Tibial artery (tissue), 4 donors: Measurements from ENCODE around the gene COX5A.
A peak's percentile ranks its signal among the peaks of the same experiment; 100 is the strongest.

Source experiments
- DNase-seq, 2 donors: peaks; one replicate each; pipeline ENCODE4 v3.0.0-alpha.2; 2019
- H3K27ac ChIP-seq, 2 donors: fragments of 200-600 bp; sonication (generic) in 1 of 2; 1 replicate in 1 of 2; 2 replicates in 1 of 2; pipeline ENCODE4 v1.5.1; 2018 to 2019; ENCODE audit warnings: mild to moderate bottlenecking in 1 of 2
- H3K27me3 ChIP-seq, 2 donors: fragments of 200-600 bp; sonication (generic) in 1 of 2; one replicate each; pipeline versions ENCODE4 v1.5.1 to v1.6.0; 2016 to 2019
- H3K36me3 ChIP-seq, 3 donors: fragments of 200-600 bp; sonication (generic) in 2 of 3; one replicate each; pipeline ENCODE4 v1.5.1; 2016 to 2019; ENCODE audit warnings: mild to moderate bottlenecking in 2 of 3
- H3K4me1 ChIP-seq, 4 donors: fragments of 200-600 bp; sonication (generic) in 2 of 4; 1 replicate in 3 of 4; 2 replicates in 1 of 4; pipeline ENCODE4 v1.5.1; 2016 to 2019
- H3K4me3 ChIP-seq, 2 donors: fragments of 200-600 bp; sonication (generic) in 1 of 2; 1 replicate in 1 of 2; 2 replicates in 1 of 2; pipeline ENCODE4 v1.5.1; 2018 to 2019; ENCODE audit warnings: mild to moderate bottlenecking in 2 of 2
- H3K9me3 ChIP-seq, 3 donors: fragments of 200-600 bp; sonication (generic) in 1 of 3; one replicate each; pipeline ENCODE4 v1.5.1; 2016 to 2019
- intact Hi-C: fragments of 100-400 bp; cut with DNase I; formaldehyde crosslinking; loops from one replicate; pipeline ENCODE4 v1.15.0; 2023; ENCODE audit warnings: low total_unique reads
- TF ChIP-seq, protein P1 (sequence below), 2 experiments: fragments of 200-600 bp in 1 of 2; fragments of 450-650 bp in 1 of 2; IDR thresholded peaks; one replicate each; pipeline ENCODE4 v1.5.1; 2017 to 2019; ENCODE audit warnings: antibody characterized with exemption in 2 of 2, mild to moderate bottlenecking in 1 of 2, moderate library complexity in 1 of 2

Gene COX5A

DNA sequence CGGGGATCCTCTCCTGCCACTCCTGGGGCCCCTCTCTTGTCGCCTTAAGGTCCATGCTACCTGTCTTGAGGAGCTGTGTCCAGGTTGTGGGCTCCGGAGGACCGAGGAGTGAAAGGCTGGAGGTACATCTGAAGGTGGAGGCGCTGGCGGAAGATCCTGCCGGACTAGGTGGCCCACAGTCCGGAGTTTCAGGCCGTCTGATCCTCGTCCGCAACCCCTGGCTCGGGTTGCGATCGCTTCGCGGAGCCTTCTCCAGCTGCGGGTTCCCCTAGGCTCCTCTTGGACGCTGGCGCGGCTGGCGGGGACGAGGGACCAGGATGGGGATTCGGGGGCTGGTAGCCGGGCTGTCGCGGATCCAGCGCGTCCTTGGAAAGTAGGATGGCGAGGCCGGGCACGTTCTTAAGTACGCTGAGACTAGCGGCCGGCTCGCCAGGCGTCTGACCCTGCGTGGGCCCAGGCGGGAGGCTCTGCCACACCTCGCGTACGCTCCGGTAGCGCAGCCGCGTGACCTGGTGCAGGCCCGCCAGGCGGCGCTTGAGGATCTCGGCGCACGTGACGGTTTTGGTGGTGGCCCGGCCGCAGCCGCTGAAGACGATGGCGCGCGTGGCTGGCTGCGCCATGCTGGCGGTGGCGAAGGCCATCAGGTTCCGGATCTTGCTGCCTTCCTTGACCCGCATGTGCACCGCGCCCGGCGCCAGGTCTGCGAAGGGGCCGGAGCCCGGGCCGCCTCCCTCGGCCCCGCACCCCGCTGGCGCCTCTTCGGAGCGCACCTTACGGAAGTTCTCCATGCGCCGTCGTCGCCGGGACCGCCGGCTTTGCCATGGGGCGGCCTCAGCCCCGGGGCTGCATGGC is 18.1 kb upstream of the COX5A start:
- Histone ChIP-seq H3K36me3 (no peaks in the 10 kb centered on the region), H3K27ac (peak overlapping the region; percentile 77 to 93), H3K4me1 (peaks cover 4 to 52% (median 37%) of the 10 kb centered on the region in 4 donors), H3K27me3 (no peaks in the 10 kb centered on the region), H3K4me3 (peak overlapping the region; percentile 60 to 83), H3K9me3 (no peaks in the 10 kb centered on the region)
- DNase-seq, result peak; percentile 84 to 89
- intact Hi-C loops, result loop anchor here (2.0 to 10.0 kb wide), 4 partner anchors 43 to 321 kb away; no protein-coding TSS in a partner anchor
- TF ChIP-seq, protein P1, sequence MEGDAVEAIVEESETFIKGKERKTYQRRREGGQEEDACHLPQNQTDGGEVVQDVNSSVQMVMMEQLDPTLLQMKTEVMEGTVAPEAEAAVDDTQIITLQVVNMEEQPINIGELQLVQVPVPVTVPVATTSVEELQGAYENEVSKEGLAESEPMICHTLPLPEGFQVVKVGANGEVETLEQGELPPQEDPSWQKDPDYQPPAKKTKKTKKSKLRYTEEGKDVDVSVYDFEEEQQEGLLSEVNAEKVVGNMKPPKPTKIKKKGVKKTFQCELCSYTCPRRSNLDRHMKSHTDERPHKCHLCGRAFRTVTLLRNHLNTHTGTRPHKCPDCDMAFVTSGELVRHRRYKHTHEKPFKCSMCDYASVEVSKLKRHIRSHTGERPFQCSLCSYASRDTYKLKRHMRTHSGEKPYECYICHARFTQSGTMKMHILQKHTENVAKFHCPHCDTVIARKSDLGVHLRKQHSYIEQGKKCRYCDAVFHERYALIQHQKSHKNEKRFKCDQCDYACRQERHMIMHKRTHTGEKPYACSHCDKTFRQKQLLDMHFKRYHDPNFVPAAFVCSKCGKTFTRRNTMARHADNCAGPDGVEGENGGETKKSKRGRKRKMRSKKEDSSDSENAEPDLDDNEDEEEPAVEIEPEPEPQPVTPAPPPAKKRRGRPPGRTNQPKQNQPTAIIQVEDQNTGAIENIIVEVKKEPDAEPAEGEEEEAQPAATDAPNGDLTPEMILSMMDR (IDR thresholded peaks at IDR 0.05), result peak; percentile 35 to 53

DNA sequence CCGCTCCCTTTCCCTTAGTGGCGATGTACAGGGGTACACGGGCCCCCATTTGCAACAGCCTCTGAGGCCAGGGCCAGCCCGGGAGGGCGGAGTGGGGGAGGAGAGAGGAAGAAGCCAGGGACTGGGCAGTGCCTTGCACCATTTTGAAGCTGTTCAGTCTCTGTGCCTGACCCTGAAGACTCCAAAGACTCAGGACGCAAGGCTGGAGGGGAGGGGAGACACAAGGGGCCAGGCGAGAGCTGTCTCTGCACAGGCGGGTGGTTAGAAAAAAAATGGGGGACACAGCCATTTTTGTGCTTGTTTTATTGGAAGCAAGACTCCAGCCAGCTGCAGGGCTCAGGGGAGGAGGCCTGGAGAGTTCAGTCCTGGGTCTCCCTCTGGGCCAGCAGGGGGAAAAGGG is 17.1 kb upstream of the COX5A start:
- H3K27me3 ChIP-seq, result no peaks in the 10 kb centered on the region
- TF ChIP-seq, protein P1 (IDR thresholded peaks at IDR 0.05), result no peak
- intact Hi-C loops, result loop anchor here (5.0 to 10.0 kb wide), 2 partner anchors 72 to 320 kb away; no protein-coding TSS in a partner anchor
- DNase-seq, result no peak
- H3K36me3 ChIP-seq, result no peaks in the 10 kb centered on the region
- H3K9me3 ChIP-seq, result no peaks in the 10 kb centered on the region
- peak overlapping the region in 1 of 2 donors; percentile 83 for H3K4me3 ChIP-seq
- no peak overlapping the region for H3K27ac ChIP-seq
- peaks cover 4 to 55% (median 39%) of the 10 kb centered on the region in 4 donors for H3K4me1 ChIP-seq

DNA sequence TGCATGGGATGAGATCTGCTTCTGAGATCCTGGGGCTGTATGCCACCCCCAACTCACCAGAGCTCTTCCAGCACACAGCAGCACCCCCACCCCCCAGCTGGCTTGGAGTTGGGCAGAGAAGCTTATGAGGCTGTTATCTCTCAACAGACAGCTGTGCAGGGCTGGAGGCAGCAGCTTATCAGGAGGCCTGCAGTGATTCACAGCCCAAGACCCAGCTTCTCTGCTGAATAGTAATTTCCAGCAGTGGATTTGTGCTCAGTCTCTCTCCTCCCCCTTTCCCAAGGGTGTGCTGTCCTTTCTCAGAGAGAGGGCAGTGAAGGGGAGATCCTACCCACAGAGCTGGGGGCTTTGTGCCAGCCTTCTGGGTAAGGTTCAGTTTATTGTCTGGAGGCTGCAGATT is 16.6 kb upstream of the COX5A start:
- DNase-seq, result no peak
- no peaks in the 10 kb centered on the region for H3K27me3 ChIP-seq
- peaks cover 4 to 55% (median 38%) of the 10 kb centered on the region in 4 donors for H3K4me1 ChIP-seq
- H3K36me3 ChIP-seq, result no peaks in the 10 kb centered on the region
- TF ChIP-seq, protein P1 (IDR thresholded peaks at IDR 0.05), result no peak
- no peak overlapping the region for H3K27ac ChIP-seq
- intact Hi-C loops, result loop anchor here (5.0 to 10.0 kb wide), 2 partner anchors 177 to 320 kb away; no protein-coding TSS in a partner anchor
- no peaks in the 10 kb centered on the region for H3K9me3 ChIP-seq
- peak overlapping the region in 1 of 2 donors; percentile 83 for H3K4me3 ChIP-seq

DNA sequence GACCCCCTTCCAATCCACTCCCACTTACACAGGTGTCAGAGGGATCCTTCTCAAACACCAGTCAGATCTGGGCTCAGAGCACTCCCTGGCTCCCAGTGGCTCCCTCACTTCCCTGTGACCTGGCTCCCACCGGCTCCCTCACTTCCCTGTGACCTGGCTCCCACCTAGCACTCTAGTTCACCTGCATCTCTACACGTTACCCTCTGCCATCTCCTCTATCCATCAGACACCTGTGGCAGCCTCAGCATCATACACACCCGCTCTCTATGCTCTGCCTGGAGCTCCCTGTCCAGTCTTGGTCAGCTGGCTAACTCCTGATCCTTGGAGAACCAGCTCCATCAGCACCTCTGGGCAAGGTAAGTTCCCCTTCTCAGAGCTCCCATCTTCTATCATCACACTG is 13.1 kb upstream of the COX5A start:
- Histone ChIP-seq H3K4me3 (no peak overlapping the region), H3K36me3 (no peaks in the 10 kb centered on the region), H3K4me1 (peaks cover 0 to 25% (median 20%) of the 10 kb centered on the region in 4 donors), H3K9me3 (no peaks in the 10 kb centered on the region), H3K27ac (no peak overlapping the region), H3K27me3 (no peaks in the 10 kb centered on the region)
- TF ChIP-seq, protein P1 (IDR thresholded peaks at IDR 0.05), result no peak
- DNase-seq, result no peak
- intact Hi-C loops, result loop anchor here (5.0 to 10.0 kb wide), 2 partner anchors 174 to 316 kb away; no protein-coding TSS in a partner anchor

DNA sequence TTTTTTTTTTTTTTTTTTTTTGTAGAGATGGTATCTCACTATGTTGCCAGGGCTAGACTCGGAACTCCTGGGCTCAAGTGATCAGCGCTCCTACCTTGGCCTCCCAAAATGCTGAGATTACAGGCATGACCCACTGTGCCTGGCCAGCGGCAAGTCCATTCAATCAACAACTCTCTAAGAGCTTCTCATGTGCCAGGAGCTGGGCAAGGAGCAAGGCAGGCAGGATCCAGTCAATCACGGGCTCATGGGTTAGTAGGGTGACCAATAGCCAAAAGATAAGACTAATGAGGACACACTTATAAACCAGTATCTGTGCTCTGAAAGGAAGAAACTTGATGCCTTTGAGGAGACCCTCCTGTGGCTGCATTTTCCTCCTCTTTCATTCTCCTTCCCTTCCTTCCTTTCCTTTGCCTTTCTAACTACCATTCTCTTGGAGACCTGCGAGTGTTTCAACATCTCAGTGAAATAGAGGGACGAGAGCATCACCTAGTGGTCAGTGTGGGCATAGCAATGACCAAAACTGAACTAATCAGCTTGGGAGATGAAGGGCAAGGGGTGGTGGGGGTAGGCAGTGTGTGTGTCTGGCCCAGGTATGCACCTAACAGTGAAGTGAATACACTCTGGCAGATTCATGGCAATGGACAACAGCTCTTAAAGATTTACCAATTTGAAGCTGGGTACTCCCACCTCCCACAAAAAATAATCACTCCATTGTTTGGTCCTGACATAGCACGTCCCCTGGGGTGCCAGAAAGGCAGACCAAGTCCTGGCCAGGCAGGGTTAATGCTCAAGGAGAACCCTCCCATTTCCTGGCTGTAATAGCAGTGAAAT is 12.4 kb upstream of the COX5A start:
- TF ChIP-seq, protein P1 (IDR thresholded peaks at IDR 0.05), result peak; percentile 95 to 99
- H3K9me3 ChIP-seq, result no peaks in the 10 kb centered on the region
- peak; percentile 82 to 83 for DNase-seq
- intact Hi-C loops, result loop anchor here (5.0 to 10.0 kb wide), 2 partner anchors 173 to 315 kb away; no protein-coding TSS in a partner anchor
- no peak overlapping the region for H3K4me3 ChIP-seq
- no peaks in the 10 kb centered on the region for H3K27me3 ChIP-seq
- H3K27ac ChIP-seq, result no peak overlapping the region
- H3K36me3 ChIP-seq, result no peaks in the 10 kb centered on the region
- H3K4me1 ChIP-seq, result peaks cover 0 to 18% (median 13%) of the 10 kb centered on the region in 4 donors
